Neural crest cell (in vitro differentiated cells): Measurements from ENCODE around the gene SMAD4. TPM values are rescaled to one million over a fixed set of nuclear protein-coding genes. Genes with fewer than 3 reads are reported as not detected.
"Not testable (repeated sequence)": the region's sequence is repeated elsewhere in the genome, so short reads cannot be mapped to it uniquely, and the experiment has no call there.

Experiments
- DNase-seq: peaks from one replicate; pipeline ENCODE4 v3.0.0; 2021; ENCODE audit warnings: low read depth, mixed read lengths, low spot score
- H3K27ac Mint-ChIP-seq: one replicate; pipeline ENCODE4 v1.8.0; 2021; ENCODE audit warnings: mild to moderate bottlenecking, mixed read lengths; ENCODE audit not compliant: unreplicated experiment
- H3K27me3 Mint-ChIP-seq: 2 replicates; pipeline ENCODE4 v1.8.0; 2021; ENCODE audit warnings: low read depth, mild to moderate bottlenecking, mixed read lengths
- H3K36me3 Mint-ChIP-seq: 2 replicates; pipeline ENCODE4 v1.8.0; 2021; ENCODE audit warnings: low read depth, mild to moderate bottlenecking, mixed read lengths
- H3K4me1 Mint-ChIP-seq: 2 replicates; pipeline ENCODE4 v1.8.0; 2021; ENCODE audit warnings: mixed read lengths
- H3K4me3 Mint-ChIP-seq: one replicate; pipeline ENCODE4 v1.8.0; 2021; ENCODE audit warnings: mild to moderate bottlenecking, mixed read lengths
- H3K9me3 Mint-ChIP-seq: 2 replicates; pipeline ENCODE4 v1.8.0; 2021; ENCODE audit warnings: mixed read lengths
- total RNA-seq: library from RNA; stranded (reverse); gene quantifications from 2 replicates; pipeline ENCODE4 v1.2.1, GENCODE V29; 2021
- TF ChIP-seq, protein P1 (sequence below): fragments of 200-600 bp; sonication (generic); conservative IDR thresholded peaks from 2 replicates; pipeline ENCODE4 v1.5.0; 2021; ENCODE audit warnings: antibody characterized with exemption, mild to moderate bottlenecking

SMAD4 gene
- total RNA-seq, 1 donor from 2014 or later, result 151 TPM

GRCh38 chr18:51092117-51092516 is 62.1 kb downstream of the SMAD4 start:
- Mint-ChIP-seq H3K4me1 (no peaks in the 10 kb centered on the region), H3K27ac (no peak overlapping the region), H3K36me3 (peaks cover 43% of the 10 kb centered on the region), H3K4me3 (no peak overlapping the region), H3K27me3 (no peaks in the 10 kb centered on the region), H3K9me3 (peaks cover 28% of the 10 kb centered on the region)
- no peak for DNase-seq
- TF ChIP-seq, protein P1, sequence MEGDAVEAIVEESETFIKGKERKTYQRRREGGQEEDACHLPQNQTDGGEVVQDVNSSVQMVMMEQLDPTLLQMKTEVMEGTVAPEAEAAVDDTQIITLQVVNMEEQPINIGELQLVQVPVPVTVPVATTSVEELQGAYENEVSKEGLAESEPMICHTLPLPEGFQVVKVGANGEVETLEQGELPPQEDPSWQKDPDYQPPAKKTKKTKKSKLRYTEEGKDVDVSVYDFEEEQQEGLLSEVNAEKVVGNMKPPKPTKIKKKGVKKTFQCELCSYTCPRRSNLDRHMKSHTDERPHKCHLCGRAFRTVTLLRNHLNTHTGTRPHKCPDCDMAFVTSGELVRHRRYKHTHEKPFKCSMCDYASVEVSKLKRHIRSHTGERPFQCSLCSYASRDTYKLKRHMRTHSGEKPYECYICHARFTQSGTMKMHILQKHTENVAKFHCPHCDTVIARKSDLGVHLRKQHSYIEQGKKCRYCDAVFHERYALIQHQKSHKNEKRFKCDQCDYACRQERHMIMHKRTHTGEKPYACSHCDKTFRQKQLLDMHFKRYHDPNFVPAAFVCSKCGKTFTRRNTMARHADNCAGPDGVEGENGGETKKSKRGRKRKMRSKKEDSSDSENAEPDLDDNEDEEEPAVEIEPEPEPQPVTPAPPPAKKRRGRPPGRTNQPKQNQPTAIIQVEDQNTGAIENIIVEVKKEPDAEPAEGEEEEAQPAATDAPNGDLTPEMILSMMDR, result no peak

DNA sequence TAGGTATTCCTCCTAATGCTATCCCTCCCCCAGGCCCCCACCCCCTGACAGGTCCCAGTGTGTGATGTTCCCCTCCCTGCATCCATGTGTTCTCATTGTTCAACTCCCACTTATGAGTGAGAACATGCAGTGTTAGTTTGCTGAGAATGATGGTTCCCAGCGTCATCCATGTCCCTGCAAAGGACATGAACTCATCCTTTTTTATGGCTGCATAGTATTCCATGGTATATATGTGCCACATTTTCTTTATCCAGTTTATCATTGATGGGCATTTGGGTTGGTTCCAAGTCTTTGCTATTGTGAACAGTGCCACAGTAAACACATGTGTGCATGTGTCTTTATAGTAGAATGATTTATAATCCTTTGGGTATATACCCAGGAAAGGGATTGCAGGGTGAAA is 63.0 kb downstream of the SMAD4 start:
- not testable (repeated sequence) for H3K27ac Mint-ChIP-seq, H3K27me3 Mint-ChIP-seq

DNA sequence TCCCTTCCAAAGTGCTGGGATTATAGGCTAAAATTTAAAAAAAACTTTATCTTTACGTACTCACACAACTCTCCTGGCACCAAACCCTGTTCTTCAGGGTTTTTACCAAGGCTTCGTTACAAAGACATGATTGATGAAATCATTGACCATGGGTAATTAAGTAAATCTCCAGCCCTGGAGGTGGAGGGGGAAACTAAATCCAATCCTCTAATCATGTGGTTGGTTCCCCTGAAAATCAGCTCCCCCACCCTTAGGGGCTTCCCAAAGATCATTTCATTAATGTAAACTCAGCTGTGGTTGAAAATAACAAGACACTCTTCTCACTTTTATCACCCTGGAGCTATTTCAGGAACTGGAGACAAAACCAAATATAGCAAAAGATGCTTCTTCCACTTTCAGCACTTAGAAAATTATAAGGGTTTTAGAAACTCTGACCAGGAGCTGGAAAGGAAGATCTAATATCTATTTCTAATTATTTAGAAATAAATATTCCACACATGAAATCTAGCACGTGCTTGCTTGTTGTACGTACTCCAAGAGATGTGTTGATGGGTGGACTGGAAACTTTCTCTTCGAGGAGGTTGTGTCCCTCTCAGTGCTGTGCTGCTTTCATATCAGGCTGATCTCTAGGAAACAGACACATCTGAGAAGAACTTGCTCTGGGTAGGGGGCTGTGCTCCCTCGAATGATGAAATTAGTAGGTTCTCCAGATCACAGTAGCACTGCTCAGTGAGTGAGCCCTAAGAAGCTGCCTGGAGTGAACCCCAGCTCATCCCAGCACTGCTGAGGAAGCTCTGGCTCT is 67.2 kb downstream of the SMAD4 start:
- TF ChIP-seq, protein P1, result no peak
- Mint-ChIP-seq H3K4me3 (no peak overlapping the region), H3K9me3 (peaks cover 10% of the 10 kb centered on the region), H3K27ac (no peak overlapping the region), H3K27me3 (no peaks in the 10 kb centered on the region), H3K36me3 (peaks cover 27% of the 10 kb centered on the region), H3K4me1 (peaks cover 9% of the 10 kb centered on the region)
- no peak for DNase-seq

More for the DNA sequence above, 63.0 kb downstream of the SMAD4 start:
- not testable (repeated sequence) for DNase-seq, H3K4me1 Mint-ChIP-seq, H3K4me3 Mint-ChIP-seq
- peaks cover 22% of the 10 kb centered on the region for H3K9me3 Mint-ChIP-seq
- peaks cover 36% of the 10 kb centered on the region for H3K36me3 Mint-ChIP-seq

GRCh38 chr18:51098082-51098481 is 68.1 kb downstream of the SMAD4 start:
- no peak overlapping the region for H3K4me3 Mint-ChIP-seq
- no peaks in the 10 kb centered on the region for H3K27me3 Mint-ChIP-seq
- peak overlapping the region; percentile 51 for H3K27ac Mint-ChIP-seq
- no peak for DNase-seq
- H3K36me3 Mint-ChIP-seq, result peaks cover 32% of the 10 kb centered on the region
- H3K9me3 Mint-ChIP-seq, result peaks cover 15% of the 10 kb centered on the region
- H3K4me1 Mint-ChIP-seq, result peaks cover 9% of the 10 kb centered on the region
- TF ChIP-seq, protein P1, result no peak

DNA sequence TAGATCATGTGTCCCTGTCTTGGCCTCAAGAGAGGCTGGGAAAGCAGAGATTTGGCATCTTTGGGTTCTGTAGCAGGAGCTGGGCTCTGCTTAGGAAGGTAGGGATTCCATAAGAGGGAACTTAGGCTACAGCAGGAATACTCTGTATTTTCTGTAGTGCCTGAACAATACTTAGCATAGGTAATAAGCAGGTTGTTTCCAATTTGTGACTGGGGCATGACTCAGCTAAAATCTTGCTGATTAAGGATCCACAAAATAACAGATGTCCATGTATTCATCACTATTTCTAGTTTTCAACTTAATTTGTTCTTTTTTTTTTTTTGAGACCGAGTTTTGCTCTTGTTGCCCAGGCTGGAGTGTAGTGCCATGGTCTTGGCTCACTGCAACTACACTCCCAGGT is 68.5 kb downstream of the SMAD4 start:
- Mint-ChIP-seq H3K4me3 (no peak overlapping the region), H3K27ac (no peak overlapping the region), H3K4me1 (peaks cover 9% of the 10 kb centered on the region), H3K27me3 (no peaks in the 10 kb centered on the region), H3K9me3 (peaks cover 15% of the 10 kb centered on the region), H3K36me3 (peaks cover 32% of the 10 kb centered on the region)
- DNase-seq, result no peak
- TF ChIP-seq, protein P1, result no peak

- Mint-ChIP-seq H3K27me3 (no peaks in the 10 kb centered on the region), H3K27ac (no peak overlapping the region), H3K9me3 (peaks cover 8% of the 10 kb centered on the region), H3K4me1 (peaks cover 9% of the 10 kb centered on the region), H3K4me3 (no peak overlapping the region), H3K36me3 (peaks cover 20% of the 10 kb centered on the region)
- TF ChIP-seq, protein P1, result no peak
- DNase-seq, result no peak
These were observed 70.5 kb downstream of the SMAD4 start for GRCh38 chr18:51100385-51101120.
